ENCODE data around the gene APBA2. TPM values are rescaled to one million over a fixed set of nuclear protein-coding genes. Genes with fewer than 3 reads are reported as not detected.
A peak's percentile ranks its signal among the peaks of the same experiment; 100 is the strongest.

Gene APBA2
- total and polyA plus RNA-seq, 2 of the 4 experiments (the other 2 are of a cell fraction), result 21.7 to 33.0 TPM

DNA sequence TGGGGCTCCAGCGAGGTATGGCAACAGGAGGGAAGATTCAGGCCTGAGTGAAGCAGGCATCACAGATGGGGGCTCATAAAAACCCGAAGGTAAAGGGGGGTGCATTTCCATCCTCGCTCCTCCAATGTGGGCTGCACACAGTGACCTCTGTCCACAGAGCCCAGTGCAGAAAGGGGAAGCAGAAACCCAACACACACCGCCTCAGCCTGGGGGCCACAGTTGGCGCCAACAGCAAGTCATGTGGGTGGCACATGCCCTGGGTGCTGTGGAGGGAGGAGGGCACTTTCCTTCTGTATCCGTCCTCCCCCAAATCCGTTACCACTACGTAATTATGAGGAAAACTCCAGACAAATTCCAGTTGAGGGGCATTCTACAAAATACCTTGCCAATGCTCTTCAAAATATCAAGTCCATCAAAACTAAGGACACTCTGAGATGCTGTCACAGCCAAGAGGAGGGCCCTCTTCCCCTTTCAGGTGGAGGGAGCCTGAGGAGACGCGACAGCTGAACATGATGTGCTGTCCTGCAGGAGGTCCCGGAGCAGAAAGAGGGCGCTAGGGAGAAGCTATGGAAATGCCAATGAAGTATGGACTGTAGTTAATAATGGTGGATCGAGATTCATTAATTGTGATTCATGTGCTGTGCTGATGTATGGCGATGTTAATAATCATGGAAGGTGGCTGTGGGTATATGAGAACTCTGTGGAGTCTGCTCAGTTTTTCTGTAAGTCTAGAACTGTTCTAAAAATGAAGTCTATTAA lies 16.4 kb downstream of the APBA2 start:
- H3K36me3 ChIP-seq (ENCODE audit: control insufficient read depth, insufficient read depth, low read length), result 0 out of 2 replicates have a peak, but pooled peaks cover 2% of the 10 kb centered on the region
- no peak overlapping the region for H2AFZ ChIP-seq (replicated peaks; ENCODE audit: low read length, poor library complexity)
- no peak overlapping the region for H4K5ac ChIP-seq (ENCODE audit: low read depth, low read length)
- BruUV-seq (replicated peaks), result no TSS peak
- H3K4me2 ChIP-seq (ENCODE audit: low read depth, low read length), result no peak overlapping the region
- H2BK120ac ChIP-seq (ENCODE audit: low read depth, low read length), result no peak overlapping the region
- dilution Hi-C loops (cut with HindIII; ENCODE audit: low sequenced_read_pairs, unreplicated experiment), result no loop called here
- no peak overlapping the region for H3K9ac ChIP-seq (ENCODE audit: low read depth, low read length)
- peaks cover 5% of the 10 kb centered on the region; the same call in 1 of the 2 replicates for H3K4me1 ChIP-seq (ENCODE audit: control insufficient read depth, insufficient read depth, low read length)
- no peak overlapping the region for H3K4ac ChIP-seq (ENCODE audit: low read depth, low read length)
- no peak overlapping the region for H4K91ac ChIP-seq (ENCODE audit: insufficient read depth, low read depth, low read length)
- DNase-seq (no peak), ATAC-seq (ENCODE audit: low read depth) (no peak)
- no peak overlapping the region for H3K14ac ChIP-seq (replicated peaks; ENCODE audit: low read depth, low read length)
- peaks cover 23% of the 10 kb centered on the region for H3K9me1 ChIP-seq (ENCODE audit: insufficient read depth, low read length)
- in situ Hi-C loops (cut with MboI; ENCODE audit: low sequenced_read_pairs), result no loop called here
- intact Hi-C loops (cut with micrococcal nuclease), result no loop called here
- H2AK5ac ChIP-seq (ENCODE audit: low read depth, low read length), result no peak overlapping the region
- no peak overlapping the region for H3K56ac ChIP-seq (ENCODE audit: extremely low read depth, insufficient read depth, low read length)
- no peak overlapping the region for H2BK20ac ChIP-seq (ENCODE audit: low read depth, low read length)
- WGBS, 2 experiments (ENCODE audit: extremely low coverage in 2 of 2, insufficient read length in 1 of 2), result 76% methylated on average over 5 of the region's 14 CpGs; no CpG with 5 or more reads in 1 of the 2 experiments
- H2AK9ac ChIP-seq (replicated peaks; ENCODE audit: low read depth, low read length, poor library complexity), result no peak overlapping the region
- no peak overlapping the region for H2BK5ac ChIP-seq (ENCODE audit: low read depth, low read length, poor library complexity, severe bottlenecking)
- H4K20me1 ChIP-seq (ENCODE audit: insufficient read depth, low read length), result peaks cover 9% of the 10 kb centered on the region
- H3K27me3 ChIP-seq (ENCODE audit: control insufficient read depth, insufficient read depth, low read length), result no peaks in the 10 kb centered on the region
- ChIA-PET POLR2A (ENCODE audit: unreplicated experiment) (no interaction called here), CTCF (interaction anchor here (0.7 kb wide), 1 partner anchor 15 kb away, joined by 3 read pairs; no protein-coding TSS in a partner anchor)
- H3K9me3 ChIP-seq (ENCODE audit: control insufficient read depth, insufficient read depth, low read length), result no peaks in the 10 kb centered on the region
- H3K27ac ChIP-seq (ENCODE audit: insufficient read depth, low read length), result no peak overlapping the region
- peaks cover 21 to 78% of the 10 kb centered on the region in 2 experiments for H3K79me1 ChIP-seq (ENCODE audit: low read depth in 1 of 2, low read length in 2 of 2)
- no peak overlapping the region for H3K4me3 ChIP-seq (ENCODE audit: insufficient read depth, low read depth, low read length)
- H3K23ac ChIP-seq (ENCODE audit: low read depth, low read length), result no peak overlapping the region
- H3K18ac ChIP-seq (ENCODE audit: low read depth, low read length), result no peak overlapping the region
- no peak overlapping the region for H4K8ac ChIP-seq (ENCODE audit: low read depth in 2 of 2, low read length in 2 of 2)
- no peak overlapping the region for H2BK15ac ChIP-seq (ENCODE audit: low read depth, low read length)
- TF ChIP-seq CEBPB (IDR thresholded peaks at IDR 0.05; ENCODE audit: low read depth, low read length) (no peak), RAD21 (IDR thresholded peaks at IDR 0.05; ENCODE audit: low read length) (no peak)
- TF ChIP-seq, protein P1, sequence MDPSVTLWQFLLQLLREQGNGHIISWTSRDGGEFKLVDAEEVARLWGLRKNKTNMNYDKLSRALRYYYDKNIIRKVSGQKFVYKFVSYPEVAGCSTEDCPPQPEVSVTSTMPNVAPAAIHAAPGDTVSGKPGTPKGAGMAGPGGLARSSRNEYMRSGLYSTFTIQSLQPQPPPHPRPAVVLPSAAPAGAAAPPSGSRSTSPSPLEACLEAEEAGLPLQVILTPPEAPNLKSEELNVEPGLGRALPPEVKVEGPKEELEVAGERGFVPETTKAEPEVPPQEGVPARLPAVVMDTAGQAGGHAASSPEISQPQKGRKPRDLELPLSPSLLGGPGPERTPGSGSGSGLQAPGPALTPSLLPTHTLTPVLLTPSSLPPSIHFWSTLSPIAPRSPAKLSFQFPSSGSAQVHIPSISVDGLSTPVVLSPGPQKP (IDR thresholded peaks at IDR 0.05; ENCODE audit: borderline replicate concordance, low read depth, low read length), result no peak
- TF ChIP-seq, protein P2, sequence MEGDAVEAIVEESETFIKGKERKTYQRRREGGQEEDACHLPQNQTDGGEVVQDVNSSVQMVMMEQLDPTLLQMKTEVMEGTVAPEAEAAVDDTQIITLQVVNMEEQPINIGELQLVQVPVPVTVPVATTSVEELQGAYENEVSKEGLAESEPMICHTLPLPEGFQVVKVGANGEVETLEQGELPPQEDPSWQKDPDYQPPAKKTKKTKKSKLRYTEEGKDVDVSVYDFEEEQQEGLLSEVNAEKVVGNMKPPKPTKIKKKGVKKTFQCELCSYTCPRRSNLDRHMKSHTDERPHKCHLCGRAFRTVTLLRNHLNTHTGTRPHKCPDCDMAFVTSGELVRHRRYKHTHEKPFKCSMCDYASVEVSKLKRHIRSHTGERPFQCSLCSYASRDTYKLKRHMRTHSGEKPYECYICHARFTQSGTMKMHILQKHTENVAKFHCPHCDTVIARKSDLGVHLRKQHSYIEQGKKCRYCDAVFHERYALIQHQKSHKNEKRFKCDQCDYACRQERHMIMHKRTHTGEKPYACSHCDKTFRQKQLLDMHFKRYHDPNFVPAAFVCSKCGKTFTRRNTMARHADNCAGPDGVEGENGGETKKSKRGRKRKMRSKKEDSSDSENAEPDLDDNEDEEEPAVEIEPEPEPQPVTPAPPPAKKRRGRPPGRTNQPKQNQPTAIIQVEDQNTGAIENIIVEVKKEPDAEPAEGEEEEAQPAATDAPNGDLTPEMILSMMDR (conservative IDR thresholded peaks at IDR 0.05; ENCODE audit: low read depth, low read length), result 0 out of 2 replicates have a peak, but pooled peaks have one; percentile 7
